HepG2 (cell line): Measurements from ENCODE around the gene SHROOM1. TPM values are rescaled to one million over a fixed set of nuclear protein-coding genes. Genes with fewer than 3 reads are reported as not detected.
A peak's percentile ranks its signal among the peaks of the same experiment; 100 is the strongest.

ENCODE experiments used
- BRCA1 ChIP-seq: sonication (generic); formaldehyde crosslinking; IDR thresholded peaks from 2 replicates; pipeline ENCODE4 v1.4.0; 2020; ENCODE audit warnings: missing genetic modification reagents
- EZH2 ChIP-seq: conservative IDR thresholded peaks from 2 replicates; pipeline ENCODE4 v1.6.1; 2012; ENCODE audit warnings: mild to moderate bottlenecking, low read depth, low read length, moderate library complexity
- FUBP1 ChIP-seq: sonication (generic); formaldehyde crosslinking; IDR thresholded peaks from 2 replicates; pipeline ENCODE4 v1.5.1; 2020; ENCODE audit warnings: missing genetic modification reagents, mild to moderate bottlenecking, borderline replicate concordance
- POGK ChIP-seq: sonication (generic); formaldehyde crosslinking; conservative IDR thresholded peaks from 2 replicates; pipeline ENCODE4 v1.8.0; 2022; ENCODE audit warnings: mild to moderate bottlenecking, moderate library complexity, missing genetic modification reagents
- TCF7L2 ChIP-seq: IDR thresholded peaks from 2 replicates; pipeline ENCODE4 v1.6.1; 2011; ENCODE audit warnings: mild to moderate bottlenecking, low read depth, low read length, moderate library complexity
- ZIK1 ChIP-seq: sonication (generic); formaldehyde crosslinking; IDR thresholded peaks from 2 replicates; pipeline ENCODE4 v1.5.0; 2020; ENCODE audit warnings: mild to moderate bottlenecking, low read depth, missing genetic modification reagents, borderline replicate concordance
- ZNF235 ChIP-seq: sonication (generic); formaldehyde crosslinking; IDR thresholded peaks from 2 replicates; pipeline ENCODE4 v1.8.1; 2023; ENCODE audit warnings: mild to moderate bottlenecking, missing genetic modification reagents, borderline replicate concordance
- ZNF33A ChIP-seq: sonication (generic); formaldehyde crosslinking; IDR thresholded peaks from 2 replicates; pipeline ENCODE4 v1.5.1; 2020; ENCODE audit warnings: missing genetic modification reagents, mild to moderate bottlenecking, moderate library complexity, borderline replicate concordance
- ZNF407 ChIP-seq: sonication (generic); formaldehyde crosslinking; IDR thresholded peaks from one replicate; pipeline ENCODE4 v1.5.1; 2020; ENCODE audit warnings: mild to moderate bottlenecking, missing genetic modification reagents; ENCODE audit errors: not compliant biosample characterization
- ZNF446 ChIP-seq: sonication (generic); formaldehyde crosslinking; IDR thresholded peaks from 2 replicates; pipeline ENCODE4 v1.5.0; 2020; ENCODE audit warnings: mild to moderate bottlenecking, missing genetic modification reagents
- ZNF703 ChIP-seq: sonication (generic); formaldehyde crosslinking; IDR thresholded peaks from 2 replicates; pipeline ENCODE4 v1.5.1; 2020; ENCODE audit warnings: missing genetic modification reagents, mild to moderate bottlenecking, moderate library complexity, borderline replicate concordance
- polyA plus RNA-seq, 8 experiments: library from polyadenylated mRNA; depleted of rRNA in 3 of 8; stranded (reverse) in 7 of 8; unstranded in 1 of 8; fragments of >200 nt; fragmentation: Illumina TruSeq in 4 of 8; extraction: Trizol in 4 of 8; gene quantifications; 2 replicates each; pipeline versions ENCODE4 v1.2.1 to v1.2.3, GENCODE V29; 2011 to 2016; ENCODE audit warnings: low read depth in 4 of 8, missing spikeins in 1 of 8, mixed read lengths in 1 of 8; ENCODE audit not compliant: insufficient read depth in 1 of 8
- total RNA-seq, 5 experiments: library from RNA; depleted of rRNA; stranded (reverse); fragments of >200 nt; fragmentation: Illumina TruSeq; extraction: Trizol; gene quantifications; 2 replicates each; pipeline ENCODE4 v1.2.3, GENCODE V29; 2016; ENCODE audit warnings: low read depth in 1 of 5

The SHROOM1 gene
- total and polyA plus RNA-seq, 2 of the 13 experiments (the other 11 are each of a cell fraction or from before 2014, with no cell fraction given), result 18.2 to 25.7 TPM

GRCh38 chr5:132866342-132867045 is 36.0 kb upstream of the SHROOM1 start, which contains the start of the genes GDF9 and UQCRQ (continued):
- TF ChIP-seq FUBP1 (0 out of 2 replicates have a peak, but pooled peaks have one; percentile 17), EZH2 (no peak), TCF7L2 (no peak), ZNF407 (peak; percentile 49), POGK (CRISPR knock-in tag) (no peak), ZNF33A (no peak), ZNF235 (CRISPR knock-in tag) (no peak), BRCA1 (no peak; the same call in 1 of the 2 replicates), ZNF446 (CRISPR knock-in tag) (no peak; the same call in 1 of the 2 replicates), ZIK1 (peak; percentile 43; the same call in 1 of the 2 replicates), ZNF703 (no peak)
